Choroid plexus epithelial cell (primary cell): ENCODE data around the gene ITIH2.
"Not testable (repeated sequence)": the region's sequence is repeated elsewhere in the genome, so short reads cannot be mapped to it uniquely, and the experiment has no call there.

ENCODE experiments used
- DNase-seq: peaks from one replicate; pipeline ENCODE4 v3.0.0-alpha.2; 2010; ENCODE audit warnings: low read depth
- H3K4me3 ChIP-seq: 2 replicates; pipeline ENCODE4 v1.5.1; 2011; ENCODE audit warnings: low read depth, mild to moderate bottlenecking, control low read depth, low read length, moderate library complexity
- CTCF ChIP-seq: conservative IDR thresholded peaks from 2 replicates; pipeline ENCODE4 v1.5.1; 2011; ENCODE audit warnings: low read depth, mild to moderate bottlenecking, control low read depth, inconsistent platforms, low read length, moderate library complexity

ITIH2 gene

GRCh38 chr10:7703140-7703539, at the start of gene ITIH2:
Gene ITIH2 (plus strand): TSS chr10:7703316. CDS start chr10:7703435, 119 bp downstream.
- no peak for DNase-seq
- no peak within 1 kb of the TSS for H3K4me3 ChIP-seq
- TF ChIP-seq CTCF: no peak

- H3K4me3 ChIP-seq, DNase-seq: not testable (repeated sequence)
Observed at GRCh38 chr10:7657079-7657478, 46.0 kb upstream of the ITIH2 start.

GRCh38 chr10:7657552-7657951, 45.6 kb upstream of the ITIH2 start:
- no peak overlapping the region for H3K4me3 ChIP-seq
- DNase-seq: no peak
- no peak for TF ChIP-seq CTCF

GRCh38 chr10:7659560-7659959, 43.6 kb upstream of the ITIH2 start:
- no peak for TF ChIP-seq CTCF
- no peak for DNase-seq
- no peak overlapping the region for H3K4me3 ChIP-seq

GRCh38 chr10:7662522-7662921, 40.6 kb upstream of the ITIH2 start:
- no peak for TF ChIP-seq CTCF
- no peak overlapping the region for H3K4me3 ChIP-seq
- DNase-seq: no peak

GRCh38 chr10:7664707-7665106, 38.4 kb upstream of the ITIH2 start:
- TF ChIP-seq CTCF: no peak
- no peak overlapping the region for H3K4me3 ChIP-seq
- DNase-seq: no peak

- DNase-seq: no peak
- no peak overlapping the region for H3K4me3 ChIP-seq
- no peak for TF ChIP-seq CTCF
Observed at GRCh38 chr10:7665767-7666166, 37.3 kb upstream of the ITIH2 start.
